GM18909 (cell line): ENCODE results near the gene GRM8.

Experiments
- ATAC-seq: cut with Tn5 transposase; IDR thresholded peaks from one replicate; pipeline ENCODE4 v1.9.1; 2021; ENCODE audit warnings: mild to moderate bottlenecking; ENCODE audit not compliant: unreplicated experiment, poor library complexity

Gene GRM8

DNA sequence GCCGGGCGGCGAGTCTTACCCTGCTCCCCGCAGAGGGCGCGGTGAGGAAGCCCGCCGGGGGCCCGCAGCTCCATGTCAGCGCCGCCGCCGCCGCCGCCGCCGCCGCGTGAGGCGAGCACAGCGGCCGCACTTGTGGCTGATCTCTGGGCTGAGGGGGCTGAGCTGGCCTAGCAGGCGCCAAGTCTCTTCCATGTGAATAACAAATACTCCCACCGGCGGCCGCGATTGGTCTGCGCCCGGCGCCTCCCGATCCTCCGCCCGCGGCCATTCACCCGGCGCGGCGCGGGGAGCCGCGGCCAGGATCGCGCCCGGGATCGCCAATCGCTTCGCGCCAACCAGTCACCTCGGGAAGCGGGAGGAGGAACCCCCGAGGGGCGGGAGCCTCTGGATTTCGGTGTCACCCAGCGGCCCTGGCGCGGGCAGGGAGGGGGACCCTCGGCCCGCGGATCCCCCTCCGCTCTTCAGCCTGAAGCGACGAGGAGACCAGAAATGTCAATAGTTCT is at the start of gene GRM8:
Gene GRM8 (minus strand): TSS at position 164 of the 503 bp plus-strand sequence.
- ATAC-seq = peak; percentile 21

DNA sequence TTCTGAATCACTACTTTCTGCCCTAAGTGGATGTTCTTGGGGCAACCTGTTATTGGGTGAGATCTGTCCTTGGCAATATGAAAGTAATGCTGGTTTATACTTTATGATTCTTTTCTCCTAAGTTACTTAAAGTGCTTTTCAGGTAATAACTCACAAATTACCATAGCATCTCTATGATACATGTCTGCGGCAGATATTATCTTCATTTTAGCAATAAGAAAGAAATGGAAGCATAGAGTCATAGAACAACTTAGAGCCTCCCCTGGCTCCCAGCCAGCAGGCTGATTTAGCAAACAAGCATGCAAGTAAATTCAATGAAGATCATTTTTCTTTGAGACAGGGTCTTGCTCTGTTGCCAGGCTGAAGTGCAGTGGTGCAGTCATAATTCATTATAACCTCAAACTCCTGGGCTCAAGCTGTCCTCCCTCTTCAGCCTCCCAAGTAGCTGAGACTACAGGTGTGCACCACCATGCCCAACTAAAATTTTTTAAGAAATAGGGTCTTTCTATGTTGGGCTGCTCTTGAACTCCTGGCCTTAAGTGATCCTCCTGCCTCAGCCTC is 38.1 kb upstream of the GRM8 start:
- ATAC-seq = no peak

DNA sequence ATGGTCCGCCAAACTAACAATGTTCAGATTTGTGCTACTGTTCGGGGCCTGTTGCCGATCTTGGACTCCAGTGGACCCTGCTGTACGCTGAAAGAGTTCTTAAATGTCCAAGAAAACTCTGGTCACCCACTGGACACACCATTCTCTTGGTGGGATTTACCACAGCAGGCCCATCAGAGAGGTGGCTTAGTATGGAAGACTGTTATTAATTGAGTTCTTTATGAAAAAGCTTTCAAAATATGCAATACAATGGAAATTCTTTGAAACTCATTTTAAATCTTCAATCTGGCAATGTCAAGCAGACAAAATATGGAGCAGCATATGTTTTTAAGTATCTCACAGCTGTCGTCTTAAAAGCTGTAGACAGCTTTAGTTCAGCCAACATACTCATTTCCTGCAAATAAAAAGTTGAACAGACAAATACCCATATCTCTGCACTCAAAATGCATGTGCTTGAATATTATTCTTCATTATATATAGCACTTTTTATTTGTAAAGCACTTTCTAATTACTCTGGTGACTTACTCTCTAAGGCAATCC is 37.4 kb upstream of the GRM8 start:
- no peak for ATAC-seq

DNA sequence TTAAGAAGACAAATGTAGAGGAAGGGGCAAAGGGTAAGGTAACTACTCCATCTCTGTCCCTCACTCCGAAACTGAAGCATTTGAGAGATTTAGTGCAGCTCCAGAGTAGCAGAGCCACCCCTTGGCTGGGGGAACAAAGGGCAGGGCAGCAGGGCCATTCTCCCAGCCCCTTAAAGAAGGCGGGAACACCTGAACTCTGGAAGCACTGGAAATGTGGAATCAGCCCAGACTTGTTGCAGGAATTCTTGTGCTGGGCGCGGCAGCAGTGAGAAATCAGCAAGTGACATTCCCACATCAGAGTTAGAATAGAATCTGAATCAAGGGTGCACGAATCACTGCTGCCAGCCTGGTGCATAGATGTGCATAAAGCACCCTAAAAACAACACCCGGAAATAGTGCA is 34.4 kb upstream of the GRM8 start:
- ATAC-seq = no peak

DNA sequence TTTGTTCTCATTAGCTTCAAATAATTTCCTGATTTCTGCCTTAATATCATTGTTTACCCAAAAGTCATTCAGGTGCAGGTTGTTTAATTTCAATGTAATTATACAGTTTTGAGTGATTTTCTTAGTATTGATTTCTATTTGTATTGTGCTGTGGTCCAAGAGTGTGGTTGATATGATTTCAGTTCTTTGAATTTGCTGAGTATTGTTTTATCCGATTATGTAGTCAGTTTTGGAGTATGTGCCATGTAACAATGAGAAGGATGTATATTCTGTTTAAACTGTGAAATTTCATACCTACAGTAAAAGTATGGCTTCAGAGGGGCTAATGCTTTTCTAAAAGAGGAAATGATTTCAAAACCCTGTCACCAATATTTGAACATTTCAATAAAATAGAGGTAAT is 17.4 kb upstream of the GRM8 start:
- no peak for ATAC-seq

DNA sequence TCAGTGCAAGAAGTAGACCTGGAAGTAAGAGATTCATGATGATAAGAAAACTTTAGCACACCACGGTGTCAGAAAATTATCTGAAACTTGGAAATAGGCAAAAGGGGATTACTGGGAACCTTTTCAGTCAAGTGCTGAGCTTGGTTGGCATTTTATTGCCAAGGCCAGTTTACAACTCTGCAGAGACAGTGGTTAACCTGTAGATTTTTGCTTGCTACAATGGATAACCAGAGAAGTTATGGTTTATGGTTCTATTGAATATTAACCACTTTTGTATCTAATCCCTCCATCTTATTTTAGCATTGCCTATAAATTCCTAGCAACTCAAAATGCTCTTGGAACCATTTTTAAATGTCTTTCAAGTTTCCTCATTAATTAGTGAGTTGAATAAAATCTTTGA is 13.3 kb upstream of the GRM8 start:
- no peak for ATAC-seq

DNA sequence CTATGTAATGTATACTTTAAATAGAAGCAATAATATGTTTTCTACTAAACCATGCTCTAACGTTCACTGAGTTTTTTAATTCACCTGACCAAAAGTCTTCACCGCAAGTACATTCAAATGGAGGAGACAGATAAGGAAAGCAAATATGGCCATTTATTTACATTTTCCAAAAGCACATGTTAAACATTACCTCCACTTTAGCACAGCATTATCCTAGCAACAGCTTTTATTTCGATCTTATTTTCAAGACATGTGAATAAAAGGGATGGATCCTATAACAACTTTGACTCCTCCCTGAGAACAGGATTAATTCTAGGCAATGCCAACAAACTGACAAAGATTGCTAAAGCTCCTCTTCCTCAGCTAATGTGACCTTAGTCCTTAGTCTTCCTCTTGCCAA is 11.5 kb upstream of the GRM8 start:
- no peak for ATAC-seq

DNA sequence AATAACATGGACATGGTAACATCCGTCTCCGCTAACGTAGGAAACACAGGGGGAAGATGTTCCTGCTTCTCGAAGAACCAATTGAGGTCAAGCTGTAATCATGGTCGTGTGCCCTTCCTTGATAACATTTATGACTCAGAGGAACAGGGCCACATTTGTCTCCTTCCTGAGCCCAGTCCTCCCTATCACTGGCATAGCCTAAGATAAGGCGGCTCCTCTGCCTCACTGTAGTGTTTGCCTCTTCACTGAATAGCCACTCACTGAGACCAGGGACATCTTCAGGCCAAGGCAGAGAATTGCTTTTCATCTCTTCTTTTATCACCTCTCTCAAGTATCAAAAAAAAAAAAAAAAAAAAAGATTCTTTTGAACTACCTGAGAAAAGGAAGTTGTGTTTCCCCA is 5.4 kb upstream of the GRM8 start:
- no peak for ATAC-seq

DNA sequence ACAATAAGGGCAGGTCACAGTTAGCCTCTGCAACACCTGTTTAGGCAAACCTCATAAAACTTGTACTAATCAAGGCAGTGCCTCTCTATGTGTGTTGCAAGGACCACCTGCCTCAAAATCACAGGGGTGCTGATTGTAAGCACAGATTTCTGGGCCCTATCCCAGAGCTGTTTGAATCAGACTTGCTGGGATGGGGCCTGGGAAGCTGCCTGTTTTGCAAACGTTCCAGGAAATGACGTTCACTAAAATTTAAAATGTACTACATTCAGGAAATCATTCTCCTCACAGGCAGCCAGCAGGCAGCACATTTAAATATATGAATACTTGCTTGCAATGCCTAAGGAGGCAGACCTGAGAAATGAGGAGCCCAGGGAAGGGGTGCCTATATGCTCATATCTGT is 4.3 kb upstream of the GRM8 start:
- no peak for ATAC-seq

DNA sequence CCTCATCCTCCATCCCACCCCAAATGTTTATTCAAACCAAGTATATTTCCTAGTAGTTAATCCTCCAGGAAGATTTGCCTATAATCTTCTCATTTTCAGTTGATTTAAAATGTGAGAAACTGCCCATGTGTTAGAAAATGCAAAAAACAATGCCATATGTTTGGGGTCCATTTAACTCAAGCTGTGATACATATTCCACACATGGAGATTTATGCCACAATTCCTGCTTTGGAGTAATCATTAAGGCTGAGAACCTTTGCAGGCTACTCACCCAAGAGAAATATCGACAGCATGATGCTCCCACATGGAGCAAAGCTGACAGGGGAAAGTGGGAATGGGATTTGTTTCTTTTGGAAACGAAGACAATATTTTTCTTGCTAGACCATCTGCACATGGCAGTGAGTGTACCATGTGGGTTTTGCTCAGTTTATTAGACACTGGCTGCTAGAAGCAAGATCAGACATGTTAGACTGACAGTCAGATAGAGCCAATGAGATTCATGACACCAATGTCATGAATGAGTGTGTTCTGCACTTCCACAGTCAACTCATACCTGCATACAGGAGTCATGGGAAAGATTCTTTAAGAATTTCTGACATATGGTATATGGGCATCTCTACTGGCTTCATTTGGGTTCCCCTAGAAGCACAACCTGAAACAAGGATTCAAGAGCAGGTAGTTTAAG is 3.4 kb upstream of the GRM8 start:
- ATAC-seq = no peak

DNA sequence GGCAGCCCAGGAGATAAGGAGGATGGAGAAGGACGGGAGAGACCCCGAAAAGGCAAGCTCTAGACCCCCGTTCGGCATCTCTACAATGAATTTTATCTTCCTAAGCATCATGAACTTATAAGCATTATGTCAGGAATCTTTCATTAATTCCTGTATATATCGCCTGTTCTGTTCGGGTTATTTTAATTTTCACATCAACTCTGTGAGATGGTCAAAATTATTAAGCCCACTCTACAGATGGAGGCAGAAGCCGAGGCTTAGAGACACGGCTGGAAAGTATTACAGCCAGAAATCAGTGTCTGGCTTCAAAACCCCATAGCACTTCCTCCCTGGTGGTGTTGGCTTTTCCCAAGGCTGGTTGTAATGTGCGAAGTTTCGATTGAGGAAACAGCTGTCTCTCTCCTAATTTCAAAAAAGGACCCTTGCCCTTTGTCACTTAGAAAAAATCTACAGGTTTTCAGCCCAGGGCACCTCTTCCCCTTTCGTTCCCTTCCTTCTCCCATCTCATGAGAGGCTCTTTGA is 1.5 kb upstream of the GRM8 start:
- no peak for ATAC-seq

DNA sequence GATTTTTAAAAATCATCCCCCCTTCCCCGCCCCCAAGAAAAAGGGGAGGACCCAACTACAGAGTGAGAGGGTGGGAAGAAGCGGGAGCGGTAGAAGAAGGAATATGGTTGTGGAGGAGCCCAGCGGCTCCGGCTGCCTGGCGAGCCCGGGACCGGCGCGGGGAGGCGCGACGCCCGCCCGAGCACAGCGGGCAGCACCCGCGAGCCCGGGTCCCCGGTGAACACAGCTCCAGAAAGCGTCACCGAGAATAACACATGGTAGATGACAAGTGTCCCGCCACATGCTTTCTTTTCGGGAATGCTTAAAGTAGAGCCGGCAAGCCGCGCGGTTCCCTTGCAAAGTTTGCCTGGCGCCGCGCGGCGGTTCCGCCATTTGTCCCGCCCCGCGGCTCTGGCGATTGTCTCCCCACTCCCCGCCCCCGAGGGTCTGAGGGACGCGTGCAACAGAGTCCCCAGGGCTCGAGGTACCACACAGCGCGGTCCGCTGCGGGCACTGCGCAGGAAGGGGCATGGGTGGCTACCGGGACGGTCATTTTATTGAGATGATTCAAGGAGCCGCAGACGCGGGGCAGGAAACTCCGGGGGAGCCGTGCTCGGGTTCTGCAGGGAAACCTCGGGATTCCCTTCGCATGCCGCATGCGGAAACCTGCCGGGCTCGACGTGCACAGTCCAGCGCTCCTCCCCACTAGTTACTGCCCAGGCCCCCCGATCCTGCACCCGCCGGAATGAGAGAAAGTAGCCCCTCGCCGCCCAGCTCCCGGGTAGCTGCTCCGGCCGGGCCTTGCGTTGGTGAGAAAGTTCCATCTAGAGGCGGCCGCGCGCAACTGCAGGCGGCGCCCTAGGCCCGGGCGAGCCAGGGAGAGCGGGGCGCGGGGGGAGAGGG is 781 bp upstream of the GRM8 start:
- peak; percentile 82 for ATAC-seq

DNA sequence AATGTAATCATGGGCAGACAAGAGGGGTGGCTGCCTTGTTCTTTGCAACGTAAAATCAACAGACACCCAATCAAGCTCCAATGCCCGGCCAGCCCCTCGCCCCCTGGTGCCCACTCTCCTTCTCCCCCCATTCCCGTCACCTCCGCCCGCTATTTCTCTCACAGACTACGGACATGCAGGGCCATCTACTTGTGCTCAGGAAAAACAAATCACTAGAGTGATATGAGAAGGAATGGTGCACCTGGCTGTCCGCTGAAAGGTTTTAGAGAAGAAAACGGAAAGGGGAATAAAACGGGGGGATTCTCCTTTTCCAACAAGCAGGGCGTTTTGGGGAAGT is 396 bp downstream of the GRM8 start:
- no peak for ATAC-seq

DNA sequence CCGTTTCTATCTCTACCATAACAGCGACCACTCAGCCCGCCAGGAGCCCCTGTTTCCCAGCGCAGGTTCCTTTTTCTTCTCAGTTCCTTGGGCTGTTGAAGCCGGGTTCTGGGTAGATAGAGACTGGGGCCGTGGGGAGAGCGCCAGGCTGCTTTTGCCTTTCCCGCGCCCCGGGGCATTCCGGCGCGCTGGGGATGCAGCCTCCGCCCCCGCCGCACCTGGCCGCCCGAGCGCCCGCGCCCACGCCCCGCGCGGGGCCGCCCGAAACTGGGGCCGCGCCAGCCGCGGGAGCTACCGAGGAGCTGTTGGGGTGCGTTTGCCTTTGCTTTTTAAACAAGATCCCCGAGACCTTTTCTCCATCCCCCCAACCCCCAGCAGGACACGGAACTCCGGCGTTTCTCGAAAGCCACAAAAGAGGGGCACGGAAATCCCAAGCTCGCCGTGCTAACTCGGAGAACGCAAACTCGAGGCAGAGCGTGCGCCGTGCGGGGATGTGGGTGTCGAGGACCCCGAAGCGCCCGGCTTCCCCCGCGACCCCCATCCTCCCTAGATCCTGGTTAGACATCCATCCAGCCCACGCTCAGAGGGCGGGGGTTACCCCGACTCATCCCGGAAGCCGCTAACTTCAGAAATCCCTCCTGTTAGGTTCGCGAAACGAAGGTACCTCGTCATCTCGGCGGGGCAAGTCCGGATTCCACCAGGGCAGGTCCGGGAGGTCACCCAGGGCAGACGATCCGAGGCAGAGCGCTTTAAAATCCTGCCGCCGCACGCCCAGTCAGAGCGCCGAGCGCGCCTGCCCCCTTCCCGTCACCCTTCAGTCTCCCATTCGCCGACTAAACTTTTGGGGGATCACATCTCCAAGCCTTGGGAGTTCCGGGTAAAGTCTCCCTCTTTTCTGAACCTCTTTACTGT is 1.0 kb downstream of the GRM8 start:
- ATAC-seq = peak; percentile 20

DNA sequence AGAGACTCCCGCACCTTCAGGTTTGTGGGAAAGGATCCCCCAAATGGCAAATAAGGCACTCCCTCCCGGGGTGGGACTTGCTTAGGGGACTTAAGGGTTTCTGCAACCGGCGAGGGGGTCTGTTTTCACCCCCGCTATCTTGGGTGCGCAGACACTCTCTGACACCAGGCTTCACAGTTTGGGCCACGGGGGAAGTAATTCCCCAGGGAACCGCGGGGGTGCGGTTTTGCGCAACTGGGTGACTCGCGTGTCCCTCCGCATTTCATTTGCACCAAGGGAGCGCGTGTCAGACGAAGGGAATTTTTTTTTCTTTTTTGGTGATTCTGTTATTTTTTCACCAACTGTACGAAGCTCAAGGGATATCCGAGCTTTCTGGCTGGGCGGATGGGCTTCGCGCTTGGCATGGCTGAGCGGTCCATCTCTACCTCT is 1.7 kb downstream of the GRM8 start:
- ATAC-seq = no peak

DNA sequence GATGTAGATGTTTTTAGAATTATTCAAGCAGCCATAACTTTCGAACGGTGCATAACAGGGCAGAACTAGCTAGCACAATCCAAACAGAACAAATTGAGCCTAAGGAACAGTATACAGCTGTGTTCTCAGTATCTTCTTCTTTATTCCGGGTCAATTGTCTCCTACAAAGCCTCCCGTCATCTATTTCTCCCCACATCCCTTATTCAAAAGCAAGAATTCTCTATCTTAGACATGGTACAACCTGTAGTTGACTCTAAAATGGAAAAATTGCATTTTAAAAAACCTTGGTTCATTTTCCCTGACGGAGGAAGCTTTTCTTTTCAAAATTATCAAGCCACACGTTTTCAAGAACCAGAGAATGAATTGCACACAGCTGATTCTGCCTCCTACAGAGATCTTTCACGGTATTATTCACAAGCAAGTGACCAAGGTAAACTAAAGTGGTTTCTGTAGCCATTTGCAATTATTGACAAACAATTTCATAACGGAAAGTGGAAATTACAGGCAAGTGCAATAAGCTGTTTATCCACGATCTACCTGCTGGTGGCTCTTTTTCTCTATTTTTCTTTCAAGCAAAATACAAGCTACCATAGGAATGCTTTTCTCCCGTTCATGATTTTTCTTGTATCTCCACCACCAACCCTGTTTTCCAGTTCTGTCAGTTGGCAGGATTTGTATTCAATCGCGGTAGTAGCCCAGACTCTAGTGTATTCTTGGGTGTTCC is 2.3 kb downstream of the GRM8 start:
- no peak for ATAC-seq

DNA sequence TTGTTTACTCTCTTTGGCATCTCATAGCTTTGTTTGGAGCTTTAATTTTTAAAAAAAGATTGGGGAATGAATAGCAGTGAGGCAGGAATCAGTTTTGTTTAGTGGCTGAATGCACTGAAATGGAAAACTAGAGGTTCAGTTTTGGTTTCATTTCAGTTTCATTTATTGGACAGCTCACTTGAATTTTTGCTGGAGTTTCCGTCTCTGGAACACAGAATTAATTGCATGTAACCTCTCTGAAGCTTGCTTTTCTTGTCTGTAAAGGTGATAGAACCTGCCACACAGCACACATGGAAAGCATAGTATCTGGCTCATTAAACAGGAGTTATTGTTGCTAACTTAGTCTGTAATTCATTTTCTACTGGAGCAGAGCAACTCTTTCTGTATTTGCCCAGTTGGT is 7.1 kb downstream of the GRM8 start:
- peak; percentile 54 for ATAC-seq

DNA sequence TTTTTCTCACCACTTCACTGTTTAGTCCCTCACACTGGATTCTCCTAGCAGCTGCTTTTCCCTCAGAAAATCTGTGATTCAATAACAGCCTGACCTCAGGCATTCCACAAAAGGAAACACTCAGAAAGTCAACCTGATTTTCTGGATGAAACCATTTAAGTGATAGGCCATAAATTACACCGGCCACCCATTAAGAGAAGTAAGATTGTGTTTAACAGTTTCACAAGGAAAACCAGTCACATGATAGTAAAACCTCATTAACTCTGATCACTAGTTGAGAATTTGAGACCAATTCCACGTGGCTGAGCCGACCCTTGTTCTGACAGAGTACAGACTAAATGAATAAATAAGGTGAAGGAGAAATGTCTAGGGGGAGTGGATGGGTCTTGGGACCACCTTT is 7.7 kb downstream of the GRM8 start:
- no peak for ATAC-seq

DNA sequence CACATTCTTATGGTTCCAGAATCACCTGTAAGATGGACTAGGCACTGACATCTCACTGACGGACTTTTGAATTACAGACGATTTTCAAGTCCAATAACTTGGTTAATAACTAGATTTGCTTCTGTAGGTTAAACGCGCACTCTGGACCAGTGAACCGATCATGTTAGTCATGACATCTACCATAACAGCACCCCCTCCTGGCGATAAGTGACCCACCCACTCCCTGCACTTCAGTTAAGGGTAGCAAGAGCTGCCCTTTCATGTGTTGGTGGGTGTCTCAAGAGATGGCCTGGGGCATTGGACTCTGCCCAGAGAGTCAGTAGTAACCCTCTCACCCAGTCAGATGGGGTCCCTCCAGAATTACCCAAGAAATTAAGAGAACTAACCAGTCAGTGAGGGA is 12.9 kb downstream of the GRM8 start:
- ATAC-seq = no peak
